Kidney (tissue), 14 donors: Measurements from ENCODE around the gene CNTN5. TPM values are rescaled to one million over a fixed set of nuclear protein-coding genes. Genes with fewer than 3 reads are reported as not detected.

Experiments used
- DNase-seq, 5 donors: peaks; one replicate each; pipeline ENCODE4 v3.0.0-alpha.2; 2013 to 2020
- FAIRE-seq: peaks from 2 replicates; lab custom pipeline; 2012; peaks lifted over from hg19 to GRCh38; lab: Jason Lieb, UNC
- H3K27ac ChIP-seq, 2 donors: one replicate each; pipeline ENCODE4 v1.7.0; 2013; ENCODE audit warnings: low read depth in 2 of 2, low read length in 2 of 2, inconsistent platforms in 1 of 2
- H3K27me3 ChIP-seq: one replicate; pipeline ENCODE4 v1.7.1; 2013; ENCODE audit warnings: low read length, inconsistent platforms; ENCODE audit not compliant: control insufficient read depth, insufficient read depth
- H3K36me3 ChIP-seq, 3 donors: one replicate each; pipeline versions ENCODE4 v1.7.0 to v1.7.1; 2013; ENCODE audit warnings: low read length in 3 of 3, control low read depth in 1 of 3, inconsistent platforms in 1 of 3; ENCODE audit not compliant: insufficient read depth in 3 of 3, control insufficient read depth in 2 of 3
- H3K4me1 ChIP-seq, 3 donors: one replicate each; pipeline versions ENCODE4 v1.7.0 to v1.7.1; 2013; ENCODE audit warnings: low read length in 3 of 3, inconsistent platforms in 1 of 3, low read depth in 1 of 3; ENCODE audit not compliant: control insufficient read depth in 2 of 3, insufficient read depth in 2 of 3
- H3K4me3 ChIP-seq, 3 donors: one replicate each; pipeline versions ENCODE4 v1.7.0 to v1.8.1; 2013; ENCODE audit warnings: low read length in 3 of 3, control low read depth in 1 of 3, inconsistent platforms in 1 of 3
- H3K9ac ChIP-seq, 3 donors: one replicate each; pipeline versions ENCODE4 v1.7.0 to v1.7.1; 2013; ENCODE audit warnings: low read length in 3 of 3, control low read depth in 1 of 3, inconsistent platforms in 1 of 3
- H3K9me3 ChIP-seq, 3 donors: one replicate each; pipeline versions ENCODE4 v1.7.0 to v1.7.1; 2013; ENCODE audit warnings: low read length in 3 of 3, control low read depth in 1 of 3, inconsistent platforms in 1 of 3; ENCODE audit not compliant: control insufficient read depth in 2 of 3, insufficient read depth in 1 of 3
- CTCF ChIP-seq: IDR thresholded peaks from 3 replicates; pipeline ENCODE4 v1.5.1; 2012; ENCODE audit warnings: mild to moderate bottlenecking, moderate library complexity, borderline replicate concordance; ENCODE audit not compliant: insufficient read depth; ENCODE audit errors: extremely low read depth
- intact Hi-C: fragments of 100-400 bp; cut with DNase I; formaldehyde crosslinking; loops from one replicate; pipeline ENCODE4 v1.11.1; 2022
- polyA plus RNA-seq: library from polyadenylated mRNA; stranded (reverse); fragments of 350-450 nt; fragmentation: Illumina TruSeq; extraction: RNeasy Lipid Tissue Mini Kit (QIAGEN cat#74804); gene quantifications from one replicate; pipeline ENCODE4 v1.2.3, GENCODE V29; 2014; ENCODE audit warnings: low read depth, low replicate concordance; ENCODE audit not compliant: insufficient read depth
- total RNA-seq: library from RNA; stranded (reverse); fragmentation: NEBNext Ultra II Directional; extraction: Animal tissue kit (Norgen Biotek cat#: 25700); gene quantifications from one replicate; pipeline ENCODE4 v1.2.1, GENCODE V29; 2021
- donor health status: control.
- donor health status: control.
- donor health status: control.
- donor health status: control.
- donor health status: control.
- donor health status: DM: yes; HTN: yes; CAD: no.
- donor health status: Normal renal cell carcinoma (clear cell type).

The CNTN5 gene
- total and polyA plus RNA-seq, 2 donors from 2014 or later = 0.11 to 0.66 TPM

GRCh38 chr11:100008417-100008816 is 987.7 kb downstream of the CNTN5 start:
- Histone ChIP-seq H3K9me3 (no peaks in the 10 kb centered on the region), H3K27ac (no peak overlapping the region), H3K4me1 (no peaks in the 10 kb centered on the region), H3K9ac (no peak overlapping the region), H3K27me3 (no peaks in the 10 kb centered on the region), H3K36me3 (no peaks in the 10 kb centered on the region), H3K4me3 (no peak overlapping the region)
- no peak for TF ChIP-seq CTCF
- DNase-seq = no peak
- FAIRE-seq = no peak
- intact Hi-C loops = no loop called here

GRCh38 chr11:100009728-100010127 is 989.0 kb downstream of the CNTN5 start:
- Histone ChIP-seq H3K27ac (no peak overlapping the region), H3K9me3 (no peaks in the 10 kb centered on the region), H3K36me3 (no peaks in the 10 kb centered on the region), H3K4me1 (no peaks in the 10 kb centered on the region), H3K9ac (no peak overlapping the region), H3K4me3 (no peak overlapping the region), H3K27me3 (no peaks in the 10 kb centered on the region)
- DNase-seq (no peak), FAIRE-seq (no peak)
- intact Hi-C loops = no loop called here
- TF ChIP-seq CTCF = no peak

GRCh38 chr11:100010393-100010792 is 989.6 kb downstream of the CNTN5 start:
- no peaks in the 10 kb centered on the region for H3K27me3 ChIP-seq
- H3K36me3 ChIP-seq = no peaks in the 10 kb centered on the region
- H3K4me3 ChIP-seq = no peak overlapping the region
- H3K4me1 ChIP-seq = no peaks in the 10 kb centered on the region
- H3K9me3 ChIP-seq = no peaks in the 10 kb centered on the region
- no peak overlapping the region for H3K9ac ChIP-seq
- intact Hi-C loops = no loop called here
- no peak overlapping the region for H3K27ac ChIP-seq
- no peak for TF ChIP-seq CTCF
- no peak for FAIRE-seq
- DNase-seq = no peak

- Histone ChIP-seq H3K4me3 (no peak overlapping the region), H3K27ac (no peak overlapping the region), H3K9me3 (no peaks in the 10 kb centered on the region), H3K4me1 (no peaks in the 10 kb centered on the region), H3K9ac (no peak overlapping the region), H3K27me3 (no peaks in the 10 kb centered on the region), H3K36me3 (no peaks in the 10 kb centered on the region)
- TF ChIP-seq CTCF = no peak
- intact Hi-C loops = no loop called here
- no peak for FAIRE-seq
- DNase-seq = peak in 1 of 5 donors; percentile 11
Observed at GRCh38 chr11:100011697-100012096, 990.9 kb downstream of the CNTN5 start.
